Left renal cortex interstitium (tissue), 4 donors: ENCODE data around the gene RNF151. TPM values are rescaled to one million over a fixed set of nuclear protein-coding genes. Genes with fewer than 3 reads are reported as not detected.
A peak's percentile ranks its signal among the peaks of the same experiment; 100 is the strongest.
"Not testable (repeated sequence)": the region's sequence is repeated elsewhere in the genome, so short reads cannot be mapped to it uniquely, and the experiment has no call there.

ENCODE experiments used
- DNase-seq, 4 donors: peaks; one replicate each; pipeline ENCODE4 v3.0.0-alpha.2; 2013; ENCODE audit warnings: low read depth in 4 of 4, low spot score in 2 of 4, missing footprints in 1 of 4
- polyA plus RNA-seq, 4 donors: library from polyadenylated mRNA; unstranded; fragments of 120-200 nt; gene quantifications; one replicate each; pipeline ENCODE4 v1.2.1, GENCODE V29; 2013; ENCODE audit not compliant: insufficient read length in 4 of 4

Gene RNF151
- polyA plus RNA-seq = not detected

GRCh38 chr16:1966460-1966859 is at the start of gene RNF151:
TSS of gene RNF151 (plus strand) at chr16:1966856. CDS start at chr16:1966882, 26 bp downstream.
- no peak for DNase-seq

GRCh38 chr16:1917056-1917664 is 49.5 kb upstream of the RNF151 start:
- no peak for DNase-seq

- DNase-seq = no peak
Observed at GRCh38 chr16:1917665-1918350, 48.8 kb upstream of the RNF151 start.

- DNase-seq = no peak
Observed at GRCh38 chr16:1918351-1919326, 48.0 kb upstream of the RNF151 start, which contains the start of gene HS3ST6. TSS of gene HS3ST6 (minus strand) at chr16:1918415. CDS start at chr16:1918323, 92 bp downstream.

- no peak for DNase-seq
Observed at GRCh38 chr16:1919327-1919998, 47.2 kb upstream of the RNF151 start.

GRCh38 chr16:1920122-1920521 is 46.5 kb upstream of the RNF151 start:
- DNase-seq = not testable (repeated sequence)

- DNase-seq = no peak
Observed at GRCh38 chr16:1920727-1921171, 45.9 kb upstream of the RNF151 start.

GRCh38 chr16:1922357-1922756 is 44.3 kb upstream of the RNF151 start:
- no peak for DNase-seq

- no peak for DNase-seq
Observed at GRCh38 chr16:1923299-1924034, 43.2 kb upstream of the RNF151 start.

- no peak for DNase-seq
Observed at GRCh38 chr16:1924095-1924494, 42.6 kb upstream of the RNF151 start.

GRCh38 chr16:1926271-1926670 is 40.4 kb upstream of the RNF151 start:
- no peak for DNase-seq

GRCh38 chr16:1929105-1929504 is 37.6 kb upstream of the RNF151 start:
- DNase-seq = no peak

- DNase-seq = peak in 3 of 4 donors; percentile 64 to 76 (median 71)
Observed at GRCh38 chr16:1929578-1930337, 36.9 kb upstream of the RNF151 start.

- no peak for DNase-seq
Observed at GRCh38 chr16:1930338-1930720, 36.3 kb upstream of the RNF151 start.

GRCh38 chr16:1932050-1933028 is 34.3 kb upstream of the RNF151 start:
- no peak for DNase-seq

GRCh38 chr16:1933097-1933661 is 33.5 kb upstream of the RNF151 start:
- DNase-seq = no peak

- no peak for DNase-seq
Observed at GRCh38 chr16:1936945-1937479, 29.6 kb upstream of the RNF151 start.
